ENCODE data around the gene RFX3.

DNA sequence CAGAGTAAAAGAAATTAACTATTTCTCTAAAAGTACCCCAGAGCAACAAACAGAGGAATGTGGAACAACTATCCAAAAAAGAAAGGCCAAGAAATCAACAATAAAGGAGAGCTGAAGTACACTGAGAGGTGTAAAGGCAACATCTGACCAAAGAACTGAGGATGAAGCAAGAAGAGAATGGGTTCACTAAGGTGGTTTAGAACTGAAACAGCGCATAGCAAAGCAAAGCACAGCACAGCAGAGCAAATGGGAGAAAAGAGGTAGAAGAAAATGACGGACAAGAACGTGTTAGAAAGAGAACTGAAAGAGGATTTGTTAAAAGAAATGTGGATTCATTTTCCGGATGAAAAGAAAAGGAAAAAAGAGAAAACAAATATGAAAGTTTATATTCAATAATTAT lies 25.8 kb downstream of the RFX3 start:
- TF ChIP-seq GATA3 (IDR thresholded peaks at IDR 0.05; ENCODE audit: low read depth, low read length): no peak
- TF ChIP-seq GATA2 (IDR thresholded peaks at IDR 0.05; ENCODE audit: low read depth, low read length): no peak
